Ishikawa (cell line): ENCODE results near the gene TAF4.

Experiments used
- CEBPB ChIP-seq: IDR thresholded peaks from 2 replicates; pipeline ENCODE4 v1.6.1; 2012
- FOXM1 ChIP-seq: IDR thresholded peaks from 2 replicates; pipeline ENCODE4 v1.6.1; 2012; ENCODE audit warnings: low read depth, borderline replicate concordance
- MAX ChIP-seq: IDR thresholded peaks from 2 replicates; pipeline ENCODE4 v1.6.1; 2012
- REST ChIP-seq: IDR thresholded peaks from 2 replicates; pipeline ENCODE4 v1.6.1; 2012; ENCODE audit warnings: low read depth, mild to moderate bottlenecking
- TAF1 ChIP-seq: IDR thresholded peaks from 2 replicates; pipeline ENCODE4 v1.6.1; 2012; ENCODE audit warnings: low read depth, mild to moderate bottlenecking
- USF1 ChIP-seq: IDR thresholded peaks from 2 replicates; pipeline ENCODE4 v1.6.1; 2012
- YY1 ChIP-seq: IDR thresholded peaks from 2 replicates; pipeline ENCODE4 v1.6.1; 2012; ENCODE audit warnings: low read depth

- no peak for TF ChIP-seq CEBPB
- no peak for TF ChIP-seq FOXM1
- no peak for TF ChIP-seq REST
- TF ChIP-seq YY1 = no peak
- TF ChIP-seq MAX = no peak
- TF ChIP-seq TAF1 = no peak
- no peak for TF ChIP-seq USF1
Observed at GRCh38 chr20:62061851-62062423, 3.7 kb downstream of the TAF4 start.
